GM12872 (cell line): ENCODE measurements around the gene CA14.

ENCODE experiments used
- TF ChIP-seq, protein P1 (sequence below): IDR thresholded peaks from 3 replicates; pipeline ENCODE4 v1.5.1; 2011; ENCODE audit warnings: low read depth, mild to moderate bottlenecking, low read length, moderate library complexity; ENCODE audit not compliant: insufficient read depth

CA14 gene

GRCh38 chr1:150281758-150282557, 24.4 kb downstream of the CA14 start, which contains the start of gene CIART:
CIART (plus strand) TSS chr1:150282554; CDS start chr1:150283268, 714 bp downstream.
- TF ChIP-seq, protein P1, sequence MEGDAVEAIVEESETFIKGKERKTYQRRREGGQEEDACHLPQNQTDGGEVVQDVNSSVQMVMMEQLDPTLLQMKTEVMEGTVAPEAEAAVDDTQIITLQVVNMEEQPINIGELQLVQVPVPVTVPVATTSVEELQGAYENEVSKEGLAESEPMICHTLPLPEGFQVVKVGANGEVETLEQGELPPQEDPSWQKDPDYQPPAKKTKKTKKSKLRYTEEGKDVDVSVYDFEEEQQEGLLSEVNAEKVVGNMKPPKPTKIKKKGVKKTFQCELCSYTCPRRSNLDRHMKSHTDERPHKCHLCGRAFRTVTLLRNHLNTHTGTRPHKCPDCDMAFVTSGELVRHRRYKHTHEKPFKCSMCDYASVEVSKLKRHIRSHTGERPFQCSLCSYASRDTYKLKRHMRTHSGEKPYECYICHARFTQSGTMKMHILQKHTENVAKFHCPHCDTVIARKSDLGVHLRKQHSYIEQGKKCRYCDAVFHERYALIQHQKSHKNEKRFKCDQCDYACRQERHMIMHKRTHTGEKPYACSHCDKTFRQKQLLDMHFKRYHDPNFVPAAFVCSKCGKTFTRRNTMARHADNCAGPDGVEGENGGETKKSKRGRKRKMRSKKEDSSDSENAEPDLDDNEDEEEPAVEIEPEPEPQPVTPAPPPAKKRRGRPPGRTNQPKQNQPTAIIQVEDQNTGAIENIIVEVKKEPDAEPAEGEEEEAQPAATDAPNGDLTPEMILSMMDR, result no peak

DNA sequence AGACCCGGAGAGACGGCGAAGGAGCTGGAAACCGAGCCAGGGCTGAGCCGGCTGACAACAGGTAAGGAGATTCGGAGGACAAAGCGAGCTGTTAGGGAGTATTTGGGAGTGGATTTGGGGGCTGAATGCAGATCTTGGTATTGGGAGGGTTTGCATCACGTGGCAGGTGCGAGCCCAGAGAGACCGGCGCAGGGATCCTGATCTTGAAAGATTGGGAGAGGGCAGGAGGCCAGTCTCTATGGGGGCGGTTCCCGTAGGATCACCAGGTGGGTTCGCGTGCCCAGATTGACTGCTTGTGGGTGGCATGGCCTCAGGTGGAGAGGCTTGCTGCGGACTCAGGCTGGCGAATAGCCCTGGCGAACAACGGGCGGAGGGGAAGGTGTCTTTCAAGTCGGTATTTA, 25.0 kb downstream of the CA14 start:
- TF ChIP-seq, protein P1, result no peak

- TF ChIP-seq, protein P1, result no peak
These were observed 25.7 kb downstream of the CA14 start for GRCh38 chr1:150283260-150283659.

GRCh38 chr1:150288382-150288781, 30.8 kb downstream of the CA14 start:
- TF ChIP-seq, protein P1, result no peak

DNA sequence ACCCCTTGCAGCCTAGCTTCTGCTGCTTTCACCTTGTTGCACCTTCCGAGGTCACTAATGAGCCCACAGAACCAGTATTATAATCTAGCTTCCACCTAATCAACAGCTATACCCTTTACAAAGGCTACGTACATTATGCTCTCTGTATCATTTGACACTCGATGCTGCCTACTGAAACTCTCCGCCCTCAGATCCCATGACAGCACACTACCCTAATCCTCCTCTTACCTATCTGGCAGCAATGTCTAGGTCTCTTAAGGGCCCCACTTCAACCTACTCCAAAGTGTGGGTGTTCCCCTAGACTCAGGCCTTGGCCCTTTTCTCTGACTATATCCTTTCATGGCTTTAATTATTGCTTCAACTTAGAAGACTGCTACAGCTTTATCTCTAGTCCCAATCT, 31.2 kb downstream of the CA14 start:
- TF ChIP-seq, protein P1, result no peak

DNA sequence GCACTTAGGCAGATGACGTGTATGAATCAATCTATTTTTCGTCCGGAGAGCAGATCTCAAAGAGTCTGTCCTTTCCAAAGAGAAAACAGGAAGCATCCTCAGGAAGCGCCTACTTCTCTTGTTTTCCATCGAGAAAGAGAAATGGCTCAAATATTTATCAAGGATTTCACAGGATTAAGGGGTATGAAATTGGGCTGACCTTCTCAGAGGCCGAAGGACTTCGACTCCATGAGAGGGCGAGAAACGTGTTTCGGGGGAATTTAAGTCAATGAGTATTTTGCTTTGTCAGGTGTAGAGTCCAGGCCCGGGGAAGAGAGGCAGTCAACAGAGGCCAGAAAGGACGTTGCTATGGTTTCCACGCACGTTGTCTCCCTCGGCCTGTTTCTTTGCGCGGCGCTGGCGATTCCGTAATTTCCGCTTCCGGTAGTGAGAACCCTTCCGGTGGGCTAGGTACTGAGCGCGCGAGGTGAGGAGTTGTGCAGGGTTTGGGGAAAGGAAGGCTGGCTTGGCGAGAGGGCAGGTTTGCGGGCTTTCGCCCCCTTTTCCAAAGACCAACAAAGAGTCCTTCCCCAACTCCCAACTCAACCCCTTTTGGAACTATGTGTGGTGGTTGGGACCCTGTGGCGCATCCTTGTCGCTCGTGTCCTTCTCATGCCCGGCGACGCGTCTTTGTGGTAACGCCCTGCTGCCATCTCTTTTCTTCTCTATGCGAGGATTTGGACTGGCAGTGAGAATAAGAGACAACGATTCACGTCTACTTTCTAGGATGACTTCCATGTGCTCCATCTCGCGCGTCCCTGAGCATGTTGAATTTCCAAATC, 36.1 kb downstream of the CA14 start, which contains the start of gene MRPS21:
MRPS21 (plus strand) TSS at position 429 of the 821 bp plus-strand sequence. CDS start 506 bp downstream, outside the sequence.
- TF ChIP-seq, protein P1, result no peak

- TF ChIP-seq, protein P1, result no peak
These were observed 37.9 kb downstream of the CA14 start for GRCh38 chr1:150295476-150295875.
